Upper lobe of right lung (tissue), 1 donor: ENCODE measurements around the gene ICAM4. TPM values are rescaled to one million over a fixed set of nuclear protein-coding genes. Genes with fewer than 3 reads are reported as not detected.

Experiments
- ATAC-seq: fragments of 200-7000 bp; cut with Tn5 transposase; one replicate; pipeline ENCODE4 v1.9.1; 2020; ENCODE audit warnings: mild to moderate bottlenecking, moderate library complexity
- DNase-seq: peaks from one replicate; pipeline ENCODE4 v3.0.0-alpha.2; 2020
- H3K27ac ChIP-seq: fragments of 200-600 bp; one replicate; pipeline ENCODE4 v1.8.0; 2022
- H3K27me3 ChIP-seq: fragments of 200-600 bp; one replicate; pipeline ENCODE4 v1.8.0; 2022; ENCODE audit warnings: mild to moderate bottlenecking
- H3K36me3 ChIP-seq: fragments of 200-600 bp; one replicate; pipeline ENCODE4 v1.8.0; 2022
- H3K4me1 ChIP-seq: fragments of 200-600 bp; one replicate; pipeline ENCODE4 v1.8.0; 2022
- H3K4me3 ChIP-seq: fragments of 200-600 bp; one replicate; pipeline ENCODE4 v1.8.0; 2022; ENCODE audit warnings: mild to moderate bottlenecking
- H3K9me3 ChIP-seq: fragments of 200-600 bp; one replicate; pipeline ENCODE4 v1.8.0; 2022
- intact Hi-C: fragments of 100-400 bp; cut with DNase I; formaldehyde crosslinking; loops from one replicate; pipeline ENCODE4 v1.11.0; 2022
- total RNA-seq: library from RNA; stranded (reverse); fragmentation: NEBNext Ultra II Directional; extraction: Animal tissue kit (Norgen Biotek cat#: 25700); gene quantifications from one replicate; pipeline ENCODE4 v1.2.1, GENCODE V29; 2021
- TF ChIP-seq, protein P1 (sequence below): fragments of 200-600 bp; IDR thresholded peaks from one replicate; pipeline ENCODE4 v1.8.0; 2022; ENCODE audit warnings: antibody characterized with exemption
- donor health status: DM: no; HTN: yes; CAD: no; lungs with severe emphysema.

The ICAM4 gene
- total RNA-seq, 1 donor from 2014 or later = 11.1 TPM

DNA sequence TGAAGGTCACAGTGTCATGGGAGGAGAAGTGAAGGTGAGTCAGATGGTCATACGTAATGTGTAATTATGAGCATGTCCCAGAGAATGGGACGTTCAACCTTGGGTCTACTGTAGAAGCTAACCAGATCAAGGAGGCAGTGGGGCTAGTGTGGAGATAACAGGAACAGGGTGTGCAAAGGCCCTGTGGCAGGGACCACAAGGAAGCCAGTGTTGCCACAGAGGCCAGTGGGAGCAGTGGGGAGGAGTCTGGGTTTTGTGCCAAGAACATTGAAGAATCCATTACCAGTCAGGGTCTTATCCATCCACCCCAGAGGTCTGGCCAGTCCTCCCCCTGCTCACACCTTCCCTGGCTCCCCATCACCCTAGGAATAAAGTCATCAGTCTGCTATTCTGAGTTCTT, 31.4 kb upstream of the ICAM4 start:
- no peaks in the 10 kb centered on the region for H3K9me3 ChIP-seq
- TF ChIP-seq, protein P1, sequence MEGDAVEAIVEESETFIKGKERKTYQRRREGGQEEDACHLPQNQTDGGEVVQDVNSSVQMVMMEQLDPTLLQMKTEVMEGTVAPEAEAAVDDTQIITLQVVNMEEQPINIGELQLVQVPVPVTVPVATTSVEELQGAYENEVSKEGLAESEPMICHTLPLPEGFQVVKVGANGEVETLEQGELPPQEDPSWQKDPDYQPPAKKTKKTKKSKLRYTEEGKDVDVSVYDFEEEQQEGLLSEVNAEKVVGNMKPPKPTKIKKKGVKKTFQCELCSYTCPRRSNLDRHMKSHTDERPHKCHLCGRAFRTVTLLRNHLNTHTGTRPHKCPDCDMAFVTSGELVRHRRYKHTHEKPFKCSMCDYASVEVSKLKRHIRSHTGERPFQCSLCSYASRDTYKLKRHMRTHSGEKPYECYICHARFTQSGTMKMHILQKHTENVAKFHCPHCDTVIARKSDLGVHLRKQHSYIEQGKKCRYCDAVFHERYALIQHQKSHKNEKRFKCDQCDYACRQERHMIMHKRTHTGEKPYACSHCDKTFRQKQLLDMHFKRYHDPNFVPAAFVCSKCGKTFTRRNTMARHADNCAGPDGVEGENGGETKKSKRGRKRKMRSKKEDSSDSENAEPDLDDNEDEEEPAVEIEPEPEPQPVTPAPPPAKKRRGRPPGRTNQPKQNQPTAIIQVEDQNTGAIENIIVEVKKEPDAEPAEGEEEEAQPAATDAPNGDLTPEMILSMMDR = no peak

DNA sequence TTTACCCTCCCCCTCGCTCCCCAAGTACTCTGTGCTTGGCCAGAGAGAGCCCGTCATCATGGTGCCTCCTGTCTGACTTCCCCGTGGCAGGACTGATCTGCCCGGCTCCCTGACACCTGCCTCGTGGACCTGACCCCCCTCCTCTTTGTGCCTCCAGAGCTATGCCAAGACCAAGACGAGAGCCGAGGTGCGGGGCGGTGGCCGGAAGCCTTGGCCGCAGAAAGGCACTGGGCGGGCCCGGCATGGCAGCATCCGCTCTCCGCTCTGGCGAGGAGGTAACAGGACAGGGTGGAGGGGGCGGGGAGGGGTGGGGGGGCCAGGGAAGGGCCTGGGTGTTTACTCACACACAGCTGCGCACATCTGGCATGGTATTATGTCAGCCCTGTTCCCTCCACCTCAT, 30.2 kb upstream of the ICAM4 start:
- no peak overlapping the region for H3K4me3 ChIP-seq
- peaks cover 16% of the 10 kb centered on the region for H3K4me1 ChIP-seq
- H3K27ac ChIP-seq = peak overlapping the region; percentile 36
- TF ChIP-seq, protein P1 = no peak
- intact Hi-C loops = loop anchor here (5.0 kb wide), 1 partner anchor 146 kb away; the partner anchor contains the start of gene CDC37
- H3K9me3 ChIP-seq = no peaks in the 10 kb centered on the region
- ATAC-seq (no peak), DNase-seq (no peak)
- H3K36me3 ChIP-seq = peaks cover 49% of the 10 kb centered on the region
- H3K27me3 ChIP-seq = no peaks in the 10 kb centered on the region

More for the DNA sequence above, 31.4 kb upstream of the ICAM4 start:
- DNase-seq (no peak), ATAC-seq (no peak)
- Histone ChIP-seq H3K4me1 (peaks cover 25% of the 10 kb centered on the region), H3K27ac (no peak overlapping the region), H3K27me3 (no peaks in the 10 kb centered on the region), H3K36me3 (peaks cover 49% of the 10 kb centered on the region), H3K4me3 (no peak overlapping the region)
- intact Hi-C loops = loop anchor here (5.0 kb wide), 1 partner anchor 147 kb away; the partner anchor contains the start of gene CDC37

DNA sequence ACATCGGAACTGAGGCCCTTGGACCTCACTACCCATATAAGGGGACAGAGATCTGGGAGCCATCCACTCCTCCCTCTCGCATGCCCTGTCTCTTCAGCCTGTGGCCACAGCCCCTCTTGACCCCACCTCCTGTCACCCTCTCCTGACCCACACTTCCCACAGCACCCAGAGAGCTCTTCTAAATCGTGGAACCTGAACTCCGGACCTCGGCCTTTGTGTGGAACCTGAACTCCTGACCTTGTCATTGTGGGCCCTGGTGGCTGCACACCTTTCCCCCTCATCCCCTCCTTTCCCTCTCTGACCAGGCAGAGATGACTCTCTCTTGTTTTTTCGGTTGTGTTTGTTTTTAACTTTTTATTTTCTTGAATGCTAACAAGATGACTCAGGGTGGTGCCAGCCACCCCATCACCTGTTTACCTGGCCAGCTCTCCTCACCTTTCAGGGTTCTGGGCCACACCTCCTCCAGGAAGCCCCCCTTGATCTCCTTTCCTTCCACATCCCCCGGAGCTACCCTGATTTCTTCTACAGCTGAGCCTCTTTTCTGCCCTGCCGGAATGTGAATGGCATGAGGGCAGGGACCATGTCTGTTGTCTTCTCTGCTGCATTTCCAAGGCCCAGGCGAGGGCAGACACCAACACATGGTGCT, 29.7 kb upstream of the ICAM4 start:
- peaks cover 16% of the 10 kb centered on the region for H3K4me1 ChIP-seq
- H3K27ac ChIP-seq = no peak overlapping the region
- no peak for DNase-seq
- H3K9me3 ChIP-seq = no peaks in the 10 kb centered on the region
- ATAC-seq = no peak
- no peak overlapping the region for H3K4me3 ChIP-seq
- TF ChIP-seq, protein P1 = no peak
- H3K36me3 ChIP-seq = peaks cover 49% of the 10 kb centered on the region
- intact Hi-C loops = loop anchor here (5.0 kb wide), 1 partner anchor 145 kb away; the partner anchor contains the start of gene CDC37
- H3K27me3 ChIP-seq = no peaks in the 10 kb centered on the region

DNA sequence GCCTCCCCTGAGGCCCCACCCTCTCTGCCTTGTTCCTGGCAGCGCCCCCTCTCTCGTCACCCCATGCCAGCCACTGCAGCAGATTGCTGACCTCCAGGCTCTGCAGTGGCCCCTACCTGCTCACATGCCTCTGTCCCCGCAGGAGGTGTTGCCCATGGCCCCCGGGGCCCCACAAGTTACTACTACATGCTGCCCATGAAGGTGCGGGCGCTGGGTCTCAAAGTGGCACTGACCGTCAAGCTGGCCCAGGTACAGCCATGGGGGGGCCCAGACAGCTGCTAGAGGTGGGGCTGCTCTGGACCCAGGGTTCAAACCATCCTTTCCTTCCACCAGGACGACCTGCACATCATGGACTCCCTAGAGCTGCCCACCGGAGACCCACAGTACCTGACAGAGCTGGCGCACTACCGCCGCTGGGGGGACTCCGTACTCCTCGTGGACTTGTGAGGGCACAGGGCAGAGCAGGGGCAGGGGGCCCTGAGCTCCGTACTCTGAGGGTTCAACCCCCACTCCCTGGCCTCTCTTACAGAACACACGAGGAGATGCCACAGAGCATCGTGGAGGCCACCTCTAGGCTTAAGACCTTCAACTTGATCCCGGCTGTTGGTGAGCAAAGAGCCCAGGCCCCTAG, 28.6 kb upstream of the ICAM4 start:
- Histone ChIP-seq H3K9me3 (no peaks in the 10 kb centered on the region), H3K27me3 (no peaks in the 10 kb centered on the region), H3K27ac (no peak overlapping the region), H3K4me3 (no peak overlapping the region), H3K36me3 (peaks cover 49% of the 10 kb centered on the region), H3K4me1 (peaks cover 9% of the 10 kb centered on the region)
- TF ChIP-seq, protein P1 = no peak
- ATAC-seq (no peak), DNase-seq (no peak)
- intact Hi-C loops = loop anchor here (5.0 kb wide), 1 partner anchor 144 kb away; the partner anchor contains the start of gene CDC37

DNA sequence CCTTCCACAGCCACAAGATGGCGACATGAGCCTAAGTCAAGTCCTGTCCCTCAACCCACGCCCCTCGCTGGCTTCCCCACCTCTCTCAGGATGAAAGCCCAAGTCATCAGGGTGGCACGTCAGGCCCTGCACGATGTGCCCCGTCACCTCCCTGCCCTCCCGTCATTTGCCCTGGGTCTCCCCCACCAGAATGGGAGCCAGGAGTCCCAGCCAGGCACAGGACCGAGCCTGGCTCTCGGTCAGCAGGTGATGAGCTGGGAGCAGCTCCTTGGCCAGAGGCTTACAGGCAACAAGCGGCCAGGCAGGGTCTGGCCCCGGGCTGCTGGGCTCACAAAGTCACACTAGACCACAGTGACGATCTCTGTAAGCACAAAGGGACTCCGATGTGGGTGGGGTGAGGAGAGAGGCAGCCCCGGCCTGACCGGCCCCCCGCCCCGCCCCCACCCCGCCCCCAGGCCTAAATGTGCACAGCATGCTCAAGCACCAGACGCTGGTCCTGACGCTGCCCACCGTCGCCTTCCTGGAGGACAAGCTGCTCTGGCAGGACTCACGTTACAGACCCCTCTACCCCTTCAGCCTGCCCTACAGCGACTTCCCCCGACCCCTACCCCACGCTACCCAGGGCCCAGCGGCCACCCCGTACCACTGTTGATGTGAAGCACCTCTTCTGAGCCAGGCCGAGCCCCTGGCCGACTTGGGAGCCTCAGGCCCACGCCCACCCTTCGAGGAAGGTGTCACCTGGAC, 27.4 kb upstream of the ICAM4 start:
- intact Hi-C loops = loop anchor here (5.0 kb wide), 1 partner anchor 143 kb away; the partner anchor contains the start of gene CDC37
- peak overlapping the region; percentile 78 for H3K27ac ChIP-seq
- DNase-seq (peak; percentile 92), ATAC-seq (peak; percentile 86)
- H3K4me1 ChIP-seq = peaks cover 9% of the 10 kb centered on the region
- H3K9me3 ChIP-seq = no peaks in the 10 kb centered on the region
- H3K27me3 ChIP-seq = no peaks in the 10 kb centered on the region
- no peak overlapping the region for H3K4me3 ChIP-seq
- TF ChIP-seq, protein P1 = peak; percentile 77
- peaks cover 42% of the 10 kb centered on the region for H3K36me3 ChIP-seq
